SK-N-SH (cell line): Measurements from ENCODE around the gene MYO18A. TPM values are rescaled to one million over a fixed set of nuclear protein-coding genes. Genes with fewer than 3 reads are reported as not detected.

Experiments
- CTCF ChIA-PET: fragments of 300-600, 350-600 bp; formaldehyde crosslinking; extraction: SDS; loops from one replicate; lab custom pipeline; 2021; lab: Yijun Ruan, JAX
- POLR2A ChIA-PET: fragments of 350-600 bp; sonication (Branson Sonifier 250); formaldehyde crosslinking; extraction: SDS; loops from one replicate; lab custom pipeline; 2020; ENCODE audit warnings: antibody characterized with exemption, inconsistent platforms; lab: Yijun Ruan, JAX
- DNase-seq: peaks from one replicate; pipeline ENCODE4 v3.0.0; 2012
- H2AFZ ChIP-seq: fragments of 200-600 bp; sonication (generic); 2 replicates; pipeline ENCODE4 v1.8.1; 2016; ENCODE audit warnings: antibody characterized with exemption, mild to moderate bottlenecking, low read depth
- H3F3A ChIP-seq: fragments of 200-600 bp; sonication (generic); replicated peaks from 2 replicates; pipeline ENCODE3; 2016; ENCODE audit warnings: antibody characterized with exemption, mild to moderate bottlenecking; ENCODE audit not compliant: insufficient read depth
- H3K27ac ChIP-seq, 2 experiments: fragments of 200-500 bp in 1 of 2; fragments of 200-600 bp in 1 of 2; sonication (Bioruptor generic) in 1 of 2; sonication (generic), shearing (Covaris generic) in 1 of 2; 2 replicates each; pipeline versions ENCODE4 v1.5.1 to v1.6.1; 2014 to 2016; ENCODE audit warnings: low read depth in 2 of 2, inconsistent platforms in 1 of 2, low read length in 1 of 2, mild to moderate bottlenecking in 1 of 2, mixed read lengths in 1 of 2
- H3K27me3 ChIP-seq: fragments of 200-600 bp; sonication (generic), shearing (Covaris generic); 2 replicates; pipeline ENCODE4 v1.6.1; 2016; ENCODE audit warnings: mixed run types; ENCODE audit not compliant: insufficient read depth
- H3K36me3 ChIP-seq, 2 experiments: fragments of 200-500 bp in 1 of 2; fragments of 200-600 bp in 1 of 2; sonication (Bioruptor generic) in 1 of 2; sonication (generic) in 1 of 2; replicated peaks in 1 of 2; 2 replicates each; pipeline versions ENCODE3 to v1.5.1; 2014 to 2016; ENCODE audit warnings: low read length in 1 of 2, mild to moderate bottlenecking in 1 of 2; ENCODE audit not compliant: insufficient read depth in 2 of 2, control insufficient read depth in 1 of 2
- H3K4me1 ChIP-seq, 2 experiments: fragments of 200-500 bp in 1 of 2; fragments of 200-600 bp in 1 of 2; sonication (Bioruptor generic) in 1 of 2; sonication (generic), shearing (Covaris generic) in 1 of 2; 2 replicates each; pipeline versions ENCODE4 v1.5.1 to v1.6.1; 2014 to 2016; ENCODE audit warnings: low read depth in 1 of 2, low read length in 1 of 2, mixed run types in 1 of 2; ENCODE audit not compliant: insufficient read depth in 2 of 2, control insufficient read depth in 1 of 2
- H3K4me2 ChIP-seq: fragments of 200-600 bp; sonication (generic), shearing (Covaris generic); 2 replicates; pipeline ENCODE4 v1.6.1; 2017; ENCODE audit warnings: mixed run types
- H3K4me3 ChIP-seq, 2 experiments: fragments of 200-500 bp in 1 of 2; fragments of 200-600 bp in 1 of 2; sonication (Bioruptor generic) in 1 of 2; sonication (generic), shearing (Covaris generic) in 1 of 2; 2 replicates each; pipeline versions ENCODE4 v1.5.1 to v1.8.1; 2014 to 2016; ENCODE audit warnings: low read depth in 2 of 2, inconsistent platforms in 1 of 2, low read length in 1 of 2, mild to moderate bottlenecking in 1 of 2, mixed read lengths in 1 of 2, moderate library complexity in 1 of 2
- H3K79me2 ChIP-seq: fragments of 200-600 bp; sonication (generic); 2 replicates; pipeline ENCODE4 v1.8.1; 2017; ENCODE audit warnings: mild to moderate bottlenecking; ENCODE audit not compliant: insufficient read depth
- H3K9ac ChIP-seq: fragments of 200-600 bp; sonication (generic); 2 replicates; pipeline ENCODE4 v1.6.1; 2017; ENCODE audit warnings: mixed run types
- H3K9me2 ChIP-seq: fragments of 200-600 bp; sonication (generic); 2 replicates; pipeline ENCODE4 v1.6.1; 2017; ENCODE audit warnings: mixed run types
- H3K9me3 ChIP-seq: fragments of 200-600 bp; sonication (generic); 2 replicates; pipeline ENCODE4 v1.6.1; 2017; ENCODE audit warnings: mixed run types, mild to moderate bottlenecking, moderate library complexity
- H4K20me1 ChIP-seq: fragments of 200-600 bp; sonication (generic); 2 replicates; pipeline ENCODE4 v1.6.1; 2017; ENCODE audit warnings: mild to moderate bottlenecking, mixed run types; ENCODE audit not compliant: insufficient read depth
- EZH2phosphoT487 ChIP-seq: fragments of 200-600 bp; sonication (generic); IDR thresholded peaks from 2 replicates; pipeline ENCODE4 v1.6.1; 2017; ENCODE audit warnings: low read depth, mixed run types, mild to moderate bottlenecking, antibody characterized with exemption, moderate library complexity, borderline replicate concordance
- RAD21 ChIP-seq: IDR thresholded peaks from 2 replicates; pipeline ENCODE4 v1.6.1; 2012; ENCODE audit warnings: mild to moderate bottlenecking, low read length
- RXRA ChIP-seq: IDR thresholded peaks from 2 replicates; pipeline ENCODE4 v1.4.0; 2012; ENCODE audit warnings: low read depth, mild to moderate bottlenecking, borderline replicate concordance
- SMC3 ChIP-seq: IDR thresholded peaks from 2 replicates; pipeline ENCODE4 v1.6.1; 2012; ENCODE audit warnings: low read depth, low read length, improper control_type of control experiment
- WGBS: methylation state at CpG from one replicate; pipeline ENCODE4 v1.1.6; 2017; ENCODE audit warnings: low lambda C conversion rate; 5-methylcytosine and 5-hydroxymethylcytosine counted together
- polyA plus RNA-seq, 3 experiments: library from polyadenylated mRNA; depleted of rRNA; stranded (reverse); fragments of >200 nt; gene quantifications; 2 replicates each; pipeline ENCODE4 v1.2.3, GENCODE V29; 2012
- TF ChIP-seq, protein P1 (sequence below): fragments of 200-600 bp; sonication (generic); IDR thresholded peaks from 2 replicates; pipeline ENCODE4 v1.6.1; 2017; ENCODE audit warnings: antibody characterized with exemption, mild to moderate bottlenecking, moderate library complexity
- TF ChIP-seq, protein P2 (sequence below): IDR thresholded peaks from 2 replicates; pipeline ENCODE4 v1.6.1; 2012; ENCODE audit warnings: mild to moderate bottlenecking, low read depth, low read length, moderate library complexity
- TF ChIP-seq, protein P3 (sequence below): IDR thresholded peaks from 2 replicates; pipeline ENCODE4 v1.4.0; 2012; ENCODE audit warnings: low read depth

Gene MYO18A
- polyA plus RNA-seq, 1 of the 3 experiments (the other 2 are of a cell fraction), result 6.6 TPM

DNA sequence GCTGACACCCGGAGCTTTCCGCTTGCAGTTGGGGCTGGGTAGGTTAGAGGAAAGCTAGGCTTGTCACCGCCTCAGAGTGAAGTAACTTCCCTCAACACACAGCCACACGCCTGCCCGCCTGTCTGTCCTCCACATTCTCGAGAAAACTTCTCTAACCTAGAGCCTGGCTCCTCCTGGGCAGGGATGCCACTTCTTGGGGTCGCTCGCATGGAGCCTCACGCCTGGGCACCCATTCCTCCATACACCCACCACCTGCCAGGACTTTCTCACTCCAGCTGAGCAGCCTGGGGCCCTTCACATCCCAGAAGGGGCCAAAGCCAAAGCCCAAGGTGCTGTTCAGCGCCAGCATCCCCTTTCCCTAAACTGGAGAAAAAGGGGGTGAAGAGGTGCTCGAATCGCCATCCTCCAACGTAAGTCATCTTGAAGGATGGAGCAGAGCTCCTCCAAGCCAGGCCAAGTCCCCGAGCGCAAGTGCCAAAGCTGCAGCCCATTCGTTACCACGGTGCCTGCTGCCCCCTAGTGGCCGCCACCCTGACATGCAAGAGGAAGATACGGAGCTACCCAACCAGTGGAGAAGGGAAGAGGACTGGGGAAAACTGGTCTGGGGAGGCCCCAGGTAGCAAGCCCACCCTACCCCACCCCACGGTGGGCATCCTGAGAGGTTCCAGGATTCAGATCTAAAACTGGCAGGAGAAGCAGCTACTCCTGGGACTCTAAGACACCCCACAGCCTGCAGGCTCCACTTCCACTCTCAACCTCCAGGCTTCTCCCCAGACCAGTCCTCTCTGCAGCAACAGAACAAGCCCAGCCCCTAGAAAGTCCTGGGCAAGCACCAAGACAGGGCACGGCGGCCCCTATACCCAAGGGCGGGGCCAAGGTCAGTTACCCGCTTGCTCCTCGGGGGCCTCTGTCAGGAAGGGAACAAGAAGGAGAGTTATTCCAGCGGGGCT lies 63.1 kb downstream of the MYO18A start:
- ChIA-PET POLR2A (interaction anchor here (1.6 to 3.5 kb wide), 2 partner anchors 144 to 151 kb away, joined by 7 to 20 read pairs; no protein-coding TSS in a partner anchor), CTCF (interaction anchor here (0.5 to 26.8 kb wide), 73 partner anchors 6 to 392 kb away, joined by 3 to 947 read pairs (median 6); partner anchors contain the start of genes FAM222B, MYO18A, PHF12 and PIPOX)
- H2AFZ ChIP-seq, result no peak overlapping the region
- WGBS, result 54% methylated on average over 25 of the region's 26 CpGs
- peaks cover 0 to 17% of the 10 kb centered on the region in 2 experiments for H3K36me3 ChIP-seq
- no peaks in the 10 kb centered on the region for H3K9me2 ChIP-seq
- H3K9ac ChIP-seq, result no peak overlapping the region
- no peaks in the 10 kb centered on the region for H3K27me3 ChIP-seq
- peaks cover 0 to 19% of the 10 kb centered on the region in 2 experiments; a peak in 1 of 4 replicates for H3K4me1 ChIP-seq
- H3K79me2 ChIP-seq, result no peaks in the 10 kb centered on the region
- peak; percentile 77 for TF ChIP-seq SMC3
- TF ChIP-seq, protein P1, sequence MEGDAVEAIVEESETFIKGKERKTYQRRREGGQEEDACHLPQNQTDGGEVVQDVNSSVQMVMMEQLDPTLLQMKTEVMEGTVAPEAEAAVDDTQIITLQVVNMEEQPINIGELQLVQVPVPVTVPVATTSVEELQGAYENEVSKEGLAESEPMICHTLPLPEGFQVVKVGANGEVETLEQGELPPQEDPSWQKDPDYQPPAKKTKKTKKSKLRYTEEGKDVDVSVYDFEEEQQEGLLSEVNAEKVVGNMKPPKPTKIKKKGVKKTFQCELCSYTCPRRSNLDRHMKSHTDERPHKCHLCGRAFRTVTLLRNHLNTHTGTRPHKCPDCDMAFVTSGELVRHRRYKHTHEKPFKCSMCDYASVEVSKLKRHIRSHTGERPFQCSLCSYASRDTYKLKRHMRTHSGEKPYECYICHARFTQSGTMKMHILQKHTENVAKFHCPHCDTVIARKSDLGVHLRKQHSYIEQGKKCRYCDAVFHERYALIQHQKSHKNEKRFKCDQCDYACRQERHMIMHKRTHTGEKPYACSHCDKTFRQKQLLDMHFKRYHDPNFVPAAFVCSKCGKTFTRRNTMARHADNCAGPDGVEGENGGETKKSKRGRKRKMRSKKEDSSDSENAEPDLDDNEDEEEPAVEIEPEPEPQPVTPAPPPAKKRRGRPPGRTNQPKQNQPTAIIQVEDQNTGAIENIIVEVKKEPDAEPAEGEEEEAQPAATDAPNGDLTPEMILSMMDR, result peak; percentile 89
- TF ChIP-seq RAD21, result peak; percentile 84
- no peak for TF ChIP-seq RXRA
- TF ChIP-seq EZH2phosphoT487, result no peak
- no peak overlapping the region for H3K4me2 ChIP-seq
- H3F3A ChIP-seq, result no peaks in the 10 kb centered on the region
- H3K9me3 ChIP-seq, result no peaks in the 10 kb centered on the region
- H3K4me3 ChIP-seq, result no peak overlapping the region; a peak in 1 of 4 replicates
- DNase-seq, result peak; percentile 85
- no peak overlapping the region for H3K27ac ChIP-seq
- no peaks in the 10 kb centered on the region for H4K20me1 ChIP-seq

DNA sequence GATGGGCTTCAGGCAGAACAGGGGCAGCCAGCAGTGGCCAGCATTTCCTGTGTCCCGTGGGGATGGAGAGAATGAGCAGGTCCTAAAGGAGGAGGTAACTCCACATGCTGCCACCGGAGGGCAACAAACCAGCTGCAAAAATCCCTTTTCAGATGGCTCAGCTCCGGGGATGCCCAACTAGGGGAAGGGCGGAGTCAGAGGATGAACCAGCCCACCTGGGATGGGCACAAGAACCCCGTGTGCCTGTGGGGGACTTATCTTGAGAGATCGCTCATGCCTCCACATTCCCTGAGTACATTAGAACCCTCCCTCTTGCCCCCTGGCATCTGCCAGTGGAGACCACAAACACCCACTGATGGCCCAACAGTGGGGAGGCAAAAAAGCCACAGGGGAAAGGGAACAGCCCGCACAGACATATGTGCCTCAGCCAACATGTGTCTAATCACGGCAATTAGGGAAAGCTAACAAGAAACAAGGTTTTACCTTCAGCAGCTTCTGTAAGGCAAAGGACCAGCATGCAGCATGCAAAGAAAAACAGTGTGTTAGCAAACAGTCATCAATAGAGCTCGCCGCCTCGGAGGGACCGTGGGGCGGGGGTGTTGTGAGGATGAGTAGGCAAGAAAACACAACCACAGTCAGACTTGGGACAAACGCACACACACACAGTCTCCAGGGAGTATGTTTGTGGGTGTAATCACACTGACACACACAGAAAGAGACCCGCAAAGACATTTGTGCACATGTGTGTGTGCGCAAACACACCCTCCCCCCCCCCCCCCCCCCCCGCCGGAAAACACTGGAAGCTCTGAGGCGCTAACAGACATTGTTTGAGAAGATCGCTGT lies 64.0 kb downstream of the MYO18A start:
- no peak overlapping the region for H3K4me2 ChIP-seq
- peak overlapping the region in 1 of 2 experiments; percentile 11; a peak in 1 of 4 replicates for H3K27ac ChIP-seq
- H3K9ac ChIP-seq, result no peak overlapping the region
- H3K9me3 ChIP-seq, result no peaks in the 10 kb centered on the region
- no peak overlapping the region for H2AFZ ChIP-seq
- no peaks in the 10 kb centered on the region for H4K20me1 ChIP-seq
- H3K79me2 ChIP-seq, result no peaks in the 10 kb centered on the region
- 71% methylated on average over 13 of the region's 20 CpGs for WGBS
- H3K4me1 ChIP-seq, result peaks cover 0 to 23% of the 10 kb centered on the region in 2 experiments; a peak in 1 of 4 replicates
- H3K27me3 ChIP-seq, result no peaks in the 10 kb centered on the region
- peak; percentile 51 for TF ChIP-seq SMC3
- TF ChIP-seq, protein P1, result peak; percentile 57
- TF ChIP-seq, protein P2, sequence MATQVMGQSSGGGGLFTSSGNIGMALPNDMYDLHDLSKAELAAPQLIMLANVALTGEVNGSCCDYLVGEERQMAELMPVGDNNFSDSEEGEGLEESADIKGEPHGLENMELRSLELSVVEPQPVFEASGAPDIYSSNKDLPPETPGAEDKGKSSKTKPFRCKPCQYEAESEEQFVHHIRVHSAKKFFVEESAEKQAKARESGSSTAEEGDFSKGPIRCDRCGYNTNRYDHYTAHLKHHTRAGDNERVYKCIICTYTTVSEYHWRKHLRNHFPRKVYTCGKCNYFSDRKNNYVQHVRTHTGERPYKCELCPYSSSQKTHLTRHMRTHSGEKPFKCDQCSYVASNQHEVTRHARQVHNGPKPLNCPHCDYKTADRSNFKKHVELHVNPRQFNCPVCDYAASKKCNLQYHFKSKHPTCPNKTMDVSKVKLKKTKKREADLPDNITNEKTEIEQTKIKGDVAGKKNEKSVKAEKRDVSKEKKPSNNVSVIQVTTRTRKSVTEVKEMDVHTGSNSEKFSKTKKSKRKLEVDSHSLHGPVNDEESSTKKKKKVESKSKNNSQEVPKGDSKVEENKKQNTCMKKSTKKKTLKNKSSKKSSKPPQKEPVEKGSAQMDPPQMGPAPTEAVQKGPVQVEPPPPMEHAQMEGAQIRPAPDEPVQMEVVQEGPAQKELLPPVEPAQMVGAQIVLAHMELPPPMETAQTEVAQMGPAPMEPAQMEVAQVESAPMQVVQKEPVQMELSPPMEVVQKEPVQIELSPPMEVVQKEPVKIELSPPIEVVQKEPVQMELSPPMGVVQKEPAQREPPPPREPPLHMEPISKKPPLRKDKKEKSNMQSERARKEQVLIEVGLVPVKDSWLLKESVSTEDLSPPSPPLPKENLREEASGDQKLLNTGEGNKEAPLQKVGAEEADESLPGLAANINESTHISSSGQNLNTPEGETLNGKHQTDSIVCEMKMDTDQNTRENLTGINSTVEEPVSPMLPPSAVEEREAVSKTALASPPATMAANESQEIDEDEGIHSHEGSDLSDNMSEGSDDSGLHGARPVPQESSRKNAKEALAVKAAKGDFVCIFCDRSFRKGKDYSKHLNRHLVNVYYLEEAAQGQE, result no peak
- TF ChIP-seq RAD21, result peak; percentile 54
- TF ChIP-seq, protein P3, sequence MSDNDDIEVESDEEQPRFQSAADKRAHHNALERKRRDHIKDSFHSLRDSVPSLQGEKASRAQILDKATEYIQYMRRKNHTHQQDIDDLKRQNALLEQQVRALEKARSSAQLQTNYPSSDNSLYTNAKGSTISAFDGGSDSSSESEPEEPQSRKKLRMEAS, result no peak
- no peaks in the 10 kb centered on the region for H3F3A ChIP-seq
- POLR2A ChIA-PET, result interaction anchor here (1.6 to 3.5 kb wide), 2 partner anchors 143 to 151 kb away, joined by 7 to 20 read pairs; no protein-coding TSS in a partner anchor
- peak; percentile 85 for DNase-seq
- CTCF ChIA-PET, result interaction anchor here (0.5 to 26.8 kb wide), 71 partner anchors 7 to 454 kb away, joined by 3 to 947 read pairs (median 6); partner anchors contain the start of genes DHRS13, FAM222B, MYO18A and PHF12
- no peaks in the 10 kb centered on the region for H3K9me2 ChIP-seq
- H3K36me3 ChIP-seq, result peaks cover 0 to 16% of the 10 kb centered on the region in 2 experiments
- H3K4me3 ChIP-seq, result no peak overlapping the region
